Measurements from ENCODE around the gene RBPJL.

DNA sequence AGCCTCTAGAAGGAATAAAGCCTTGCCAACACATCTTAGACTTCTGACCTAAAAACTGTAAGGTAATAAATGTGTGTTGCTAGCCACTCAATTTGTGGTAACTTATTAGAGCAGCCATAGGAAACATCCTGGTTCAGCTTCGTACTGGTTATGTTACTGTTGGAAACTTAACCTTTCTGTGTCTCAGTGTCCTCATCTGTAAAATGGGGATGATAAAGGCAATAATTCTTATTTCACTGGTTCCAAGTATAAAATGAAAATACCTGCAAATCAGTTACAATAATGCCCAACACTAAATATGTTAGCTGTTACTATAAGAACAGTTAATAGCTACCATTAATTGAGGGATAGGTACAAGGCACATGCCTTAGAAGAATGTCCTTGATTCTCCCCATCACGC lies 14.3 kb upstream of the RBPJL start:
- no peak for TF ChIP-seq EZH2 (IDR thresholded peaks at IDR 0.05; ENCODE audit: low read length, unreplicated experiment)
- TF ChIP-seq, protein P1, sequence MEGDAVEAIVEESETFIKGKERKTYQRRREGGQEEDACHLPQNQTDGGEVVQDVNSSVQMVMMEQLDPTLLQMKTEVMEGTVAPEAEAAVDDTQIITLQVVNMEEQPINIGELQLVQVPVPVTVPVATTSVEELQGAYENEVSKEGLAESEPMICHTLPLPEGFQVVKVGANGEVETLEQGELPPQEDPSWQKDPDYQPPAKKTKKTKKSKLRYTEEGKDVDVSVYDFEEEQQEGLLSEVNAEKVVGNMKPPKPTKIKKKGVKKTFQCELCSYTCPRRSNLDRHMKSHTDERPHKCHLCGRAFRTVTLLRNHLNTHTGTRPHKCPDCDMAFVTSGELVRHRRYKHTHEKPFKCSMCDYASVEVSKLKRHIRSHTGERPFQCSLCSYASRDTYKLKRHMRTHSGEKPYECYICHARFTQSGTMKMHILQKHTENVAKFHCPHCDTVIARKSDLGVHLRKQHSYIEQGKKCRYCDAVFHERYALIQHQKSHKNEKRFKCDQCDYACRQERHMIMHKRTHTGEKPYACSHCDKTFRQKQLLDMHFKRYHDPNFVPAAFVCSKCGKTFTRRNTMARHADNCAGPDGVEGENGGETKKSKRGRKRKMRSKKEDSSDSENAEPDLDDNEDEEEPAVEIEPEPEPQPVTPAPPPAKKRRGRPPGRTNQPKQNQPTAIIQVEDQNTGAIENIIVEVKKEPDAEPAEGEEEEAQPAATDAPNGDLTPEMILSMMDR (conservative IDR thresholded peaks at IDR 0.05; ENCODE audit: low read depth, low read length) = no peak
- TF ChIP-seq EZH2phosphoT487 (IDR thresholded peaks at IDR 0.05; ENCODE audit: borderline replicate concordance, low read length) = no peak
